GM12865 (cell line): ENCODE data around the gene TMSB4X.
A peak's percentile ranks its signal among the peaks of the same experiment; 100 is the strongest.
"Not testable (repeated sequence)": the region's sequence is repeated elsewhere in the genome, so short reads cannot be mapped to it uniquely, and the experiment has no call there.

Experiments
- DNase-seq: peaks from one replicate; pipeline ENCODE4 v3.0.0; 2010; ENCODE audit warnings: low read depth
- H3K4me3 ChIP-seq: 2 replicates; pipeline ENCODE4 v1.5.1; 2011; ENCODE audit warnings: mild to moderate bottlenecking, low read depth, low read length, control low read depth
- CTCF ChIP-seq: IDR thresholded peaks from 2 replicates; pipeline ENCODE4 v1.5.1; 2011; ENCODE audit warnings: low read length, control low read depth, low read depth, inconsistent platforms; ENCODE audit not compliant: insufficient read depth; ENCODE audit errors: missing control alignments

The TMSB4X gene

GRCh38 chrX:12955882-12956703, 18.8 kb upstream of the TMSB4X start:
- peak overlapping the region; percentile 67 for H3K4me3 ChIP-seq
- no peak for TF ChIP-seq CTCF
- peak; percentile 82 for DNase-seq

- H3K4me3 ChIP-seq, result peak overlapping the region; percentile 67
- peak; percentile 92 for DNase-seq
- no peak for TF ChIP-seq CTCF
Measured at GRCh38 chrX:12956704-12957534, 18.0 kb upstream of the TMSB4X start.

GRCh38 chrX:12958059-12958458, 16.9 kb upstream of the TMSB4X start:
- TF ChIP-seq CTCF, result no peak
- H3K4me3 ChIP-seq, result peak overlapping the region; percentile 67
- peak; percentile 71 for DNase-seq

GRCh38 chrX:12958461-12958860, 16.4 kb upstream of the TMSB4X start:
- no peak for TF ChIP-seq CTCF
- no peak for DNase-seq
- peak overlapping the region; percentile 67 for H3K4me3 ChIP-seq

GRCh38 chrX:12961196-12961718, 13.7 kb upstream of the TMSB4X start:
- no peak overlapping the region for H3K4me3 ChIP-seq
- no peak for DNase-seq
- no peak for TF ChIP-seq CTCF

- no peak for DNase-seq
- H3K4me3 ChIP-seq, result no peak overlapping the region
- no peak for TF ChIP-seq CTCF
Measured at GRCh38 chrX:12962041-12962504, 12.8 kb upstream of the TMSB4X start.

- H3K4me3 ChIP-seq, DNase-seq: not testable (repeated sequence)
Measured at GRCh38 chrX:12963210-12963850, 11.6 kb upstream of the TMSB4X start.
